GM19035 (cell line): ENCODE results near the gene RPRD1B.
A peak's percentile ranks its signal among the peaks of the same experiment; 100 is the strongest.

Source experiments
- ATAC-seq: cut with Tn5 transposase; IDR thresholded peaks from one replicate; pipeline ENCODE4 v1.9.1; 2021; ENCODE audit not compliant: unreplicated experiment

RPRD1B gene

DNA sequence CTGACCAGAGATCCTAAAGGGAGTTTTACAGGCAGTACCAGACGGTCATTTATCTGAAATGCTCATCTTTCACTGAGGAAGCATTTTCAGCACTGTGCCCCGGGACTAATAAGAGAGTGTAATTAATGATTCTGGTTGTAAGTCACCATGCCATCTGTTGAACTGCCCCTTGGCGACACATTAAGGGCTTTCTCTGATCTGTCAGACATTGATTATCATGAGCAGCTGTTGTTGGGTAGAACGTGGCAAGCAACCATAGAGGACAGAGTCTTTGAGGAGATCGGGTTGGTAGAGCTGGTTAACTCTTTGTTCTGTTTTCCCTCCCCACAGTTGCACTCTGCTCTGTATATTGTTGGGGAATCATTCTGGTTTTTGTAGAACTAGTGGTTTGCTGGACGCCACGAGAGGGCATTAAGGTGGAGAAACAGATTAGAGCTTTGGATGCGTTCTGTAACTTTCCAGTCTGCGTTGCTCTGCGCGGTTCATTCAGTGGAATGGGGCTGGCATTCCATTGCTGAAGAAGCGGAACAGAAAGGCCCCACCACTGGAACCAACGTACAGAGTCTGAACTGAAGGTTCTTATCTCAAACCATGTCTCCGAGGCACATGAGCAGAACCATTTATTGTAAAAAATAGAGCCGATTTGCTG lies 34.3 kb downstream of the RPRD1B start:
- ATAC-seq = no peak

DNA sequence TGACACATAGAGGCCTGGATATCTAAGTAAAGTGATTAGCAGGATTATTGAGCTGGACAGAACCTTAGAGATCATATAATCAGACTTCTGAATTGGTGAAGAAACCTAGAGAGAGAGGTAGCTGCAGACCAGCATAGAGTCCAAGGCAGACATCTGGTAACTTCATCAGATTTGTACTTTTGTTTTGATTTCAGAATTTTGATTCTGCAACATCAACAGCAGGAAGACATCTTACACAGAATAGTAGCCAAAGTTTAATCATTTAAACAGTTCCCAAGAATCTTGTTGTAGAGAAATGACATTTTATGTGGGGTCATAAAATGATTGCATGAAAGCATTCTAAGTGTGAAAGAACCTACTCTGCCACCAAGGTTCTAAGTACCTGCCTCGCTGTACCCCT lies 39.4 kb downstream of the RPRD1B start:
- no peak for ATAC-seq

DNA sequence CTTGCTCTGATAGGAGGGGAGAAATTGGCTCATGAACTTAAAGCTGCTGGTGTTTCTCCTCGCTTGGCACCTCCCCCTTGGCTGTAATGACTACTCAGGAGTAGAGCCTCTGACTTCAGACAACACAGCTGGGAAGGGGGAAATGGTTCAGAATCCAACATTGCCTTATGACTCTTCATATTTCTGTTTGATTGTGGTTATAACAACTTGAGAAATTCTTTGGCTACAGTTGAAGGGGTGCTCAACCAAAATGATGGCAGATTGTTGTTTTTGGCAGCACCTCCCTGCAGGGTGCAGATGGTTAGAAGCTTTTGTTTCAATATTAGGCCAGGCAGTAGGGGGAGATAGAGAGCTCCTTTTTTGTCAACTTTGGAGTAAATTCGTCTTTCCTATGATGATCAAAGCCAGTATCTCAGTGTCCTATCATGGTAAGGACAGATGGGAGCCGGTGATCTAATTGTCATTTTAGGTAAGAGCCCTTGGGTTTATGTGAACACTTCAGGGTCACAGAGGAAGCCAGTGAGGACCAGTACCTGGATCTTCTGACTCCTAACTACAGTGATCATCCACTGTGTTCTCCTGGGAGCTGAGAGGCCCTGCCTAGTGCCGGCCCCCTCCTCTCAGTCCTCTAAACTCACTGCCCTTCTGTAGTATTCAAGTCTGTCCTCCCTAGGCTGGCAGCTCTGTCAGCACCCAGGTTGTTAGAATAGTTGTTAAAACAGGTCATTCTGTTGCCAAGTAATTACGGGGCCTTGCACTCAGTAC lies 39.9 kb downstream of the RPRD1B start:
- no peak for ATAC-seq

DNA sequence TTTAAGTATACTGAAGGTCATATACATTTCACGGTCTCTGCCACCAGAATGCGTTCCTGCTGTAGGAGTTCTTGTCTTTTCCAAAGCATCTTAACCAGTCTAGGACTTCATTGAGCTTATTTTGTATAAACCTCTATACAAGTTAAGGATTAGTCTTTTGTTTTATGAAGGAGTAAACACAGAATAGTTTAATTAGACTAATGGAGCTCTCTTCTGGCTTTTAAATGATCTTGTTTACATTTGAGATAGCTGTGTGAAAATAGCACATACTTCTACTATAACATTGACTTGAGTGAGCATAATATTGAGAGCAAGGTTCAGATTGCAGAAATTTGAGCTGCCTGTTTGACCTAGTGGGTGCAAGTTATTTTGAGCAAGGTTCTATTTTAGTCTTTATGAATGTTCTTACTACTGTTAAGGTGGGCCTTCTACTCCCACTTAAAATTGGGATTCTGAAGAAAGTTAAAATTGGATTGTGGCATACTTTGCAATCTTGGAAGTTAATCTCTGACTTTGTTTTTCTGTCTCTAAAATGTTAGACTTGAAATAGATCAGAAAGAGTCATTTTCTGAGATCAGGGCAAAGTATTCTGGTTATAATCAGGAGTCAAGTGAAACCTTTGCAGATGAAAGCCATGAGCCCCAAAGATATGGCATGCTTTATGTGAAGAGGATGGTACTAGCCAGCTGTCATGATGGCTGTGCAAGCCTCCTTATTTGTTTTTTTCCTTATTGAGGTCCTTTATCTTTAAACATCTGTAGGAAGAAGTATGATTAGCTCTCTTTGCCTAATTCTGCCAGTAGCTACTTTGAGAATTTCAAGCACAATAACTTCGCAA lies 41.8 kb downstream of the RPRD1B start:
- ATAC-seq = no peak

DNA sequence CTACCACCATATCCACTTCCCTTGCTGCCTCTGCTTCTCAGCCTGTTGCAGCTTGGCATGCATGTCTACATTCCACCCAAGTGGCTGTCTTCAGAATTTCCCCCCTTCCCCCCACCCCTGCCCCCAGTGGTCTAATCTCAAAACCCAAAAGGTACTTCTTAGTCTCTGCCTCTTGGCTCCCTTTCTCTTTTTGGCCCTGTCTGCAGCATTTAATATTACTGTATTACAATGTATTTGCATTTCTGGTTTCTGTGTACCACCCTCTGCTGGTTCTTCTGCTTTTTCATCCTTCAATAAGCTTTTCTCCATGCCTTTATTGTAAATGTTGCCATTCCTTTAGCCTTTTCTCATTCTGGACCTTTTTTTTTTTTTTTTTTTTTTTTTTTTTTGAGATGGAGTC lies 43.0 kb downstream of the RPRD1B start:
- ATAC-seq = no peak

DNA sequence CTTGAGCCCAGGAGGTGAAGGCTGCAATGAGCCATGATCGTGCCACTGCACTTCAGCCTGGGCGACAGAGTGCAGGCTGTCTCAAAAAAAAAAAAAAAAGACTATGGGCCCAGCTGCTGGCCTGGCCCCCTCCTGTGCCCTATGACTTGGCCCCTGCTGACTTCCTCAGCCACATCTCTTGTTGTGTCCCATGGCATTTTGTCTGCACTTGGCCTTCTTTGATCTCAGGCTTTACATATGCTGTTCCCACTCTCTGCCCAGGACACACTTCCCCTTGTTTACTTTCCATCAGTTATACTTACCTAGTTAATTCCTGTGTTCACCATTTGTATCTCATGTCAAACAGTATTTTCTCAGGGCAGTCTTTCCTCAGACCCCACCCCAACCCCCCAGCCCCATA lies 44.5 kb downstream of the RPRD1B start:
- ATAC-seq = no peak

DNA sequence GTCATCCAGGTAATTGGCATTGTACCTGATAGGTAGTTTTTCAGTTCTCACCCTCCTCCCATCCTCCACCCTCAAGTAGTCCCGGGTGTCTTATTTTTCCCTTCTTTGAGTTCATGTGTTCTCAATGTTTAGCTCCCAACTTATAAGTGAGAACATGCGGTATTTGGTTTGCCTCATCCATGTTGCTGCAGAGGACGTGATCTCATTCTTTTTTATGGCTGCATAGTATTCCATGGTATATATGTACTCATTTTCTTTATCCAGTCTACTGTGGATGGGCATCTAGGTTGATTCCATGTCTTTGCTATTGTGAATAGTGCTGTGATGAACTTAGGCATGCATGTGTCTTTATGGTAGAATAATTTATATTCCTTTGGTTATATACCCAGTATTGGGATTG lies 45.8 kb downstream of the RPRD1B start:
- no peak for ATAC-seq

DNA sequence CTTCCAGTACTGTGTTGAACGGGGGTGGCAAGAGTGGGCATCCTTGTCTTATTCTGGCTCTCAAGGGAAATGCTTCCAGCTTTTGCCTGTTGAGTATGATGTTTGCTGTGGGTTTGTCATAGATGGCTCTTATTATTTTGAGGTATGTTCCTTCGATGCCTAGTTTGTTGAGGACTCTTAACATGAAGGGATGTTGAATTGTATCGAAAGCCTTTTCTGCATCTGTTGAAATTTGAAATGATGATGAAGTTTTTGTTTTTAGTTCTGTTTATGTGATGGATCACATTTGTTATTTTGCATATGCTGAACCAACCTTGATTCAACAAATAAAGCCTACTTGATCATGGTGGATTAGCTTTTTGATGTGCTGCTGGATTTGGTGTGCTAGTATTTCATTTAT lies 48.0 kb downstream of the RPRD1B start:
- no peak for ATAC-seq

DNA sequence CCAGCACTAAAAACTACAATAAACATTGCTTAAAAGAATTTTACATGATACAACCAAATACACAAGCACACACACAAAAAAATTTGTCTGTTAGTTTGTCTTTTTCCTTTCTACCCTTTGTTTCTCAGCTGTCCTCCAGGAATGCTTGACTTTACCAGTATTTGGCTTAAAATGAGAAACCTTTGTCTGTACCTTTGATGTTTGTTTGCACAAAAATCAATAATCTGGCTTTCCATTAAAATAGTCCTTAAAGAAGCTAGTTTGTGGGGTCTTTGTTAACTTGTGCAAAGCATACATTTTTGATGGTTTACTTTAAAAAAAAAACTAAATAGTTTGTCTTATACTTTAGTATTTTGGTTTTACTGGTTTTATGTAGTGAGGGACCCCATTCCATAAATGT lies 49.3 kb downstream of the RPRD1B start:
- no peak for ATAC-seq

DNA sequence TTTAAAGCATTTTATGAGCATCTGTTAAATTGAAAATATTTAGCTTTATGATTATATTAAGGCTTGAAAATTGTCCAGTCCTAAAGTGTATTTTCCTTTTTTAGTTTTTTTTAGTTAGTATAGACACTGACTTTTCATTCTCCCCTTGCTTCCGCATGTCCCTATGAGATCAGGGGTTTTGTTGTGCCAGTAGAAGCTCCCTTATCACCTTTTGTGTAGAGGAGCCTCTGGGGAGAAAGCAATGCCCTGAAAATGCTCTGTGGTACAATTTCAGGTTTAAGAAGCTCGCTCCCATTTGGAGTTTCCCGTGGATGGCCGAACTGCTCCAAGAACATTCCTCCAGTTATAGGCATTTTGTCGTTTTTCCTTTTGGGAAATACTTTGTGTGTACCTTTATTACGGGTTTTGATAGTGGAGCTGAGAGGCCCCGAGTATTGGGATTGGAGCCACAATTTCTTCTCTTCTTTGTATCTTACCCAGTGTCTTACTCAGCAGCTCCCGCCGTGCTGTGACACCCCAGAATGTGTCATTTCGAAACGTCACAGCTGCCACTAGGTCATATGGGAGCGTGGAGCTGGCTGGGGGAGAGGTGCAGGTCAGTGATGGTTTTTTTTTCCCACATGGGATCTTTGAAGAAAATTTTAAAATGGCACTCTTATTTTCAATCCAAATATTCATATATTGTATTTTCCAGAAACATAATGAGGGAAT lies 49.9 kb downstream of the RPRD1B start:
- no peak for ATAC-seq

DNA sequence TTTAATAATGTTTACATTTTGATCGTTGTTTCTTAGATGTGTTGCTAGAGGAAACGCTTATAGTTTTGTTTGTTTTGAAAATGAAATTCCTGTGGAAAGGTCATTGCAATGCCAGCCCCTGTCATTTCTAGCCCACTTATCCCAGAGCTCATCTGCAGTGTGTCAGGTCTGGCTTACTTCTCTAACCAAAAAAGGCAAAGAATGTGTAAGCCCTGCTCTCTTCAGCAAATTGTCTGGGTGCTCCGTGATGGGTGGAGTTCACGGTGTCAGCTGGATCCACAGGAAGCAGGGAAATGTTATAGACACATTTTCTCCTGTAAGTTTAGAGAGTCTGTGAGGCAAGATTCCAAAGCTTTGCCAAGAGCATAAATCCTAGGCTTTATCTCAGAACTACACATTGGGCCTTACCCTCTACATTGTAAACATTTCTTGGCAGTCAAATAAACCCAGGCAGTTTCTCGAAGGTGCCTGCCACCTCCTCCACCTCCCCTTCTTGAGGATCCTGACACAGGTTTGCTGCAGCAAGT lies 50.9 kb downstream of the RPRD1B start:
- ATAC-seq = no peak

DNA sequence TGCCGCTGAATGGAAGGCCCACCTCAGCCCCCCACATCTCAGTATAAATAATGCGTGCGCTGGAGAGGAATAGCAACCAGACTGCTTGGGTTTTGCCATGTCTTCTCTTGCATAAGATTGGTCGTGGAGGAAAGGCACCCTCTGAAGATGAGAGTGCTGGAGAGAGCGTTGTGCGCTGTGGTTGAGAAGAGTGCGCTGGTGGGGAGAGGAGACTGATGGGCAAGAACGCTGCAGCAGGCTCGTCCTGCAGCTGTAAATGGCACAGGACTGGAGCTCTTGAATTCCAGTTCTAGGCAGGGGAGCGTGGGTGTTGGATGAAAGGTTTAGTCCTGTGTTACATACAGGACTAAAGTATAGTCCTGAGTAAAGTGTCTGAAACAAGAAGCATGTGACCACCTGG lies 51.5 kb downstream of the RPRD1B start:
- no peak for ATAC-seq

DNA sequence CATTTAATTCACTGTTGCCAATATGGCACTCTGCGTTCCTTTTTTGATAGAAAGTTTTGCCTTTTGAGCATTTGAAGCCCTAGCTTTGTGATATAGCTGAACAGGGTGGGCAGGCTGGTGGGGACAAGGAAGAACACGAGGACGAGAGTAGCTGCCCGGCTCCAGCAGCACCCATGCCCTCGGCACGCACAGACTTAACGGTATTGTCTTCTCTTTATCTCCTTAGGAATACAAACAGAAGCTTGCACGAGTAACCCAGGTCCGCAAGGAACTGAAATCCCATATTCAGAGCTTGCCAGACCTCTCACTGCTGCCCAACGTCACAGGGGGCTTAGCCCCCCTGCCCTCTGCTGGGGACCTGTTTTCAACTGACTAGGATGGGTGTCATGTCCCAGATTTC lies 56.0 kb downstream of the RPRD1B start:
- ATAC-seq = no peak

DNA sequence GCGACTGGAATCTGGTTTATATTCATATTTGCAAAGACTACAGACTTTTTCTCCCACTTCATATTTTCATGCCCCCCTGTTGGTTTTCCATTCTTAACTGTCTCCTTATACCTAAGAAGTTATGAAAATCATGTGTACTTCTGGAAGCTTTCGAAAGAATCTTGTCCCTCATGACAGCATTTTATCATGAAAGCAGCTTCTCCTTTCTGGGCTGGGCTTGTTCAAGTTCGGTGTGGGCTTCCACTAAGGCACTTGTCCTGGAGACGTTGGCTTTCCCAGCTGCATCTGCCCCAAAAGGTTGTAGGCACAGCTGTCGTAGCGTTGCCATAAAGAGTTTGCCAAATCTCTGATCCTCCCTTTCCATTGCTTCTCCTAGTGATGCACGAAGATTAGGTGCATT lies 56.5 kb downstream of the RPRD1B start:
- ATAC-seq = no peak

DNA sequence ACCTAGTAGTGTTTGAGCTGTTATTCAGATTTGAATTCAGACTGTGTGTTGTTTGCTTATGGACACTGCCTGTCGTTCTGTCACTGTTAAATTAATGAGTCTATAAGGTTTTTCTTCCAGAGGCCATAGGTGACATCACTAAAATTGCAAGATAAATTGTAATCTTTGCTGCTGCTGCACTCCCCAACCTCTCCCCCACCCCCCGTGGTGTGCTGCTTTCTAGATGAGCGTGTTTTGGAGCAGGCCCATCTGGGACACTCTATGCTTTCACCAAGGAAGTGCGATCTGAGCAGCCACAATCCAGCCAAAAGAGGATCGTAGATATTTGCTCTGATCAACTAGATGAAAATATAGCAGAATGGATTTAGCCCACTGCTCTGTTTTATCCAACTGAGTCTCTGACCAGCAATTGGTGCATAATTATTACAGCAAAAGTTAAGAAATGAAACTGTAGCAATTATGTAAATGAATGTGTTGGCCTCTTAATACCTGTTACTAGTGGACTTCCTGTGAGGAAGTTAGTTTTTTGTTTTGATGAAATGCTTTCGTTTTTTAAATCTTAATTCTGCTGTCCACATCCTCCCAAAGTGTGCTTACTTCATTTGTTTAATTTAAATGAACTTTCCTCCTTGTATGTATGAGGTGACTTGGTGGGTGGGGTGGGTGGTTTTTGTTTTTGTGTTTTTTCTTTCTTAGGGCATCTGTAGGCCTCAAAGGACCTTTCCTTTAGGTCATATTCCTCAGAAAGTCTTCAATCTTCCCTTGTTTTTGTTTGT lies 58.1 kb downstream of the RPRD1B start:
- peak; percentile 42 for ATAC-seq

DNA sequence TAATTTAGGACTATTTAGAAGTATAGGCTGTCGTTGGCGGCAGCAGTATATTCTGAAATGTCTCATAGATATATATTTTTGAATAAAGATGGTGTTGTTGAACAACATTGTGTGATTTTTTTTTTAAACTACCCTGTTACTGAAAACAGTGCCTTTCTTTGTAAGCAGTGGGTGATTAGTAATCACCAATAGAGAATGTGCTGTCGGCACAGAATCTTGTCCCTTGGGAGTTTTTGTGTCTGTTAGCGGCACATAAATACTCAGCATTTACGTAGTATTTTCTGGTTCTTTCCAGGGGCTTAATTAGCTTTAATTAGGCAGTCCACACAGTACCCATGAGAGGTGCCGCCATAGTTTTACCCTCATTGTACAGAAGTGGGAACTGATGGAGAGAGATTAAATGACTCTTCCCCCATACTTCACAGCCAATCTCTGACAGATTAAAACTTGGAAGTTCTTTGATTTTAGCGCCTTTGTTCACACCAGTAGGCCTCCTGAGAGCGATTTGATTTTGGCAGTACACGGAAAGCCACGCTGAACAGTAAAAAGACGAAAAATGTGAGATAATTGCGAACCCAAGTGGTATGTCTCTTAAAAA lies 58.8 kb downstream of the RPRD1B start:
- no peak for ATAC-seq

DNA sequence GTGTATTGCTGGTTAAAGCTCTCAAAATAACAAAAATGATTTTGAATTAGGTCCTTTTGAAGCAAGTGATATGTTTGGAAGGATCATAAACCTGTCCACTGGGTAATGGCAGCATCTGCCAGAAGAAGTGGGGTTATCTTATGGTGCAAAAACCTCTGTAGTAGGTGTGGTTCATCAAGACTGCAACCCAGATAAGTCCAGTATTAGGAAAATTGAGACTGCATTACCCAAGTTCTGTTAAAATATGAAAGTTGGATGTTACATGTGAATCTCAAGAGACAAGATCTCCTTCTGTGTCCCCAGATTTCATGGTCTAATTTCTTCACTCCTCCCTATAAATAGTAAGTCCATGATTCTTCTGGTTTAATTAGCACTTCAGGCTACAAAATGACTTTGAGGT lies 59.4 kb downstream of the RPRD1B start:
- no peak for ATAC-seq

DNA sequence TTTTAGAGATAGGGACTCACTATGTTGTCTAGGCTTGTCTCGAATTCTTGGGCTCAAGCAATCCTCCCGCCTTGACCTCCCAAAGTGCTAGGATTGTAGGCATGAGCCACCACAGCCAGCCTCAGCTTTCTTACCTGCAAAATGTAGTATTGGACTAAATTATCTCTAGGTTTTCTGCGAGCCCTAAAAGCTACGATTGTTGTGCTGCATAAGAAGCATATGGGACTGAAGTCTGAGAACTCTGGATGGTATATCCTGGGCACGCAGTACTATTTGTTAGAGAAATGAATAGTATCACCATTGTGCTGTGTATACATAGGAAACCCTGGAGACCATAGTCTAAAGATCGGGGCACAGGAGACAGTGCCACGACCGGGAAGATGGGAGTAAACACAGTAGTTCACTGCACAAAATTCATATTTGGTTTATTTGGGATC lies 60.1 kb downstream of the RPRD1B start:
- no peak for ATAC-seq

DNA sequence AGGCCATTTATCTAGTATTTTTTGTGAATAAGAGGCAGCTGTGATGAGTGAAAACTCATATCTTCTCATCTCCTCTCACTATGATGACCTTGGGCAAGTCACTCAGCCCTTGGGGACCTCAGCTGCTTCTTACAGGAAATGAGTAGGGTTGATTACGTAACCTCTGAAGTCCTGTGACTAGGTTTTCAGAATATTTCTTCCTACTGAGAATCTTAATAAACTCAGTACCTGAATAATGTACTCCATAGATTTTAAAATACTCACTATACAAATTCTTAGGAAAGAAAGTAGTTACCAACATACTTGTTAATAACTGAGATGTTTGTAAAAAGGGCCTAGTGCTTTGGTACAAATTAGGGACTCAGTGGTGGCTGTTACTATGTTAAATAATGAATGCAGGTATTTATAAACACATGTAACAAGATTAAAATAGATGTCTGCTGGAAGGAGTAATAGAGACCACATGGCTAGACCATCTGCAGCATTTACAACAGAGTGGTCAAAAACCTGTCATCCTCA lies 60.9 kb downstream of the RPRD1B start:
- ATAC-seq = peak; percentile 59
